IMR-90 (cell line): ENCODE results near the gene UTP14C. TPM values are rescaled to one million over a fixed set of nuclear protein-coding genes. Genes with fewer than 3 reads are reported as not detected.

Source experiments
- ATAC-seq: fragments of 200-7000 bp; cut with Tn5 transposase; 2 replicates; pipeline ENCODE4 v1.9.1; 2020; ENCODE audit warnings: low read depth, mild to moderate bottlenecking, moderate library complexity
- BruUV-seq: library from RNA; stranded (reverse); fragments of 400-500 nt; replicated peaks from 2 replicates; lab custom pipeline; 2021; lab: Mats Ljungman, UMichigan
- CTCF ChIA-PET: fragments of 300-600 bp; formaldehyde crosslinking; extraction: SDS; loops from one replicate; lab custom pipeline; 2021; ENCODE audit warnings: antibody characterized with exemption; lab: Yijun Ruan, JAX
- POLR2A ChIA-PET: fragments of 300-600 bp; sonication (Branson Sonifier 250); formaldehyde crosslinking; loops from one replicate; lab custom pipeline; 2022; ENCODE audit warnings: antibody characterized with exemption; ENCODE audit not compliant: unreplicated experiment; lab: Charles Lee
- DNase-seq: peaks from one replicate; pipeline ENCODE4 v3.0.0; 2013
- H2AFZ ChIP-seq: replicated peaks from 2 replicates; pipeline ENCODE3; 2013; ENCODE audit warnings: low read length, mild to moderate bottlenecking; ENCODE audit not compliant: poor library complexity
- H2AK5ac ChIP-seq: 2 replicates; pipeline ENCODE4 v1.6.1; 2013; ENCODE audit warnings: low read depth, low read length, inconsistent platforms
- H2AK9ac ChIP-seq: replicated peaks from 2 replicates; pipeline ENCODE3; 2013; ENCODE audit warnings: mild to moderate bottlenecking, low read depth, low read length, moderate library complexity; ENCODE audit not compliant: poor library complexity
- H2BK120ac ChIP-seq: 2 replicates; pipeline ENCODE4 v1.6.1; 2013; ENCODE audit warnings: low read depth, low read length, inconsistent platforms
- H2BK15ac ChIP-seq: 3 replicates; pipeline ENCODE4 v1.6.1; 2013; ENCODE audit warnings: low read depth, low read length, inconsistent platforms
- H2BK20ac ChIP-seq: 2 replicates; pipeline ENCODE4 v1.6.1; 2013; ENCODE audit warnings: low read depth, mild to moderate bottlenecking, inconsistent platforms, low read length, moderate library complexity
- H2BK5ac ChIP-seq: 2 replicates; pipeline ENCODE4 v1.6.1; 2013; ENCODE audit warnings: mild to moderate bottlenecking, low read depth, low read length, inconsistent platforms; ENCODE audit not compliant: poor library complexity, severe bottlenecking
- H3K14ac ChIP-seq: replicated peaks from 2 replicates; pipeline ENCODE4 v1.6.1; 2013; ENCODE audit warnings: low read depth, low read length, inconsistent platforms
- H3K18ac ChIP-seq: 2 replicates; pipeline ENCODE4 v1.6.1; 2013; ENCODE audit warnings: low read depth, low read length, control low read depth
- H3K23ac ChIP-seq: 2 replicates; pipeline ENCODE4 v1.6.1; 2013; ENCODE audit warnings: low read depth, low read length, inconsistent platforms
- H3K27ac ChIP-seq: 2 replicates; pipeline ENCODE4 v1.5.1; 2013; ENCODE audit warnings: mild to moderate bottlenecking, control low read depth, low read length; ENCODE audit not compliant: insufficient read depth
- H3K27me3 ChIP-seq: 2 replicates; pipeline ENCODE4 v1.6.1; 2013; ENCODE audit warnings: low read length; ENCODE audit not compliant: control insufficient read depth, insufficient read depth
- H3K36me3 ChIP-seq: 2 replicates; pipeline ENCODE4 v1.6.1; 2013; ENCODE audit warnings: low read length, mixed read lengths; ENCODE audit not compliant: control insufficient read depth, insufficient read depth
- H3K4ac ChIP-seq: 2 replicates; pipeline ENCODE4 v1.6.1; 2013; ENCODE audit warnings: low read depth, low read length, inconsistent platforms
- H3K4me1 ChIP-seq: 2 replicates; pipeline ENCODE4 v1.6.1; 2013; ENCODE audit warnings: low read length, mixed read lengths; ENCODE audit not compliant: control insufficient read depth, insufficient read depth
- H3K4me2 ChIP-seq: 2 replicates; pipeline ENCODE4 v1.6.1; 2013; ENCODE audit warnings: low read depth, mild to moderate bottlenecking, control low read depth, low read length, moderate library complexity
- H3K4me3 ChIP-seq: 2 replicates; pipeline ENCODE4 v1.5.1; 2013; ENCODE audit warnings: low read depth, mild to moderate bottlenecking, control low read depth, low read length, moderate library complexity; ENCODE audit not compliant: insufficient read depth
- H3K56ac ChIP-seq: 2 replicates; pipeline ENCODE4 v1.6.1; 2013; ENCODE audit warnings: low read length, inconsistent platforms; ENCODE audit not compliant: insufficient read depth; ENCODE audit errors: extremely low read depth
- H3K79me1 ChIP-seq, 2 experiments: 2 replicates each; pipeline ENCODE4 v1.6.1; 2013; ENCODE audit warnings: low read length in 2 of 2, inconsistent platforms in 1 of 2, low read depth in 1 of 2
- H3K9ac ChIP-seq: 2 replicates; pipeline ENCODE4 v1.6.1; 2013; ENCODE audit warnings: low read depth, low read length, control low read depth
- H3K9me1 ChIP-seq: 2 replicates; pipeline ENCODE4 v1.6.1; 2013; ENCODE audit warnings: low read length, inconsistent platforms; ENCODE audit not compliant: insufficient read depth
- H3K9me3 ChIP-seq: 2 replicates; pipeline ENCODE4 v1.6.1; 2013; ENCODE audit warnings: low read length; ENCODE audit not compliant: control insufficient read depth, insufficient read depth
- H4K20me1 ChIP-seq: 2 replicates; pipeline ENCODE4 v1.6.1; 2013; ENCODE audit warnings: low read length, inconsistent platforms; ENCODE audit not compliant: insufficient read depth
- H4K5ac ChIP-seq: 2 replicates; pipeline ENCODE4 v1.6.1; 2013; ENCODE audit warnings: mild to moderate bottlenecking, low read depth, low read length, control low read depth
- H4K8ac ChIP-seq, 2 experiments: 2 replicates each; pipeline ENCODE4 v1.6.1; 2013; ENCODE audit warnings: low read depth in 2 of 2, low read length in 2 of 2, control low read depth in 1 of 2, inconsistent platforms in 1 of 2
- H4K91ac ChIP-seq: 2 replicates; pipeline ENCODE4 v1.6.1; 2013; ENCODE audit warnings: low read depth, low read length, inconsistent platforms; ENCODE audit not compliant: insufficient read depth
- CEBPB ChIP-seq: IDR thresholded peaks from 2 replicates; pipeline ENCODE4 v1.6.1; 2012; ENCODE audit warnings: low read depth, low read length, improper control_type of control experiment
- CTCF ChIP-seq: conservative IDR thresholded peaks from 2 replicates; pipeline ENCODE4 v1.5.1; 2012; ENCODE audit warnings: mild to moderate bottlenecking, low read depth, low read length, improper control_type of control experiment
- FOS ChIP-seq: fragments of 150-350 bp; IDR thresholded peaks from 2 replicates; pipeline ENCODE4 v1.6.1; 2016; ENCODE audit warnings: low read depth, low read length
- MAZ ChIP-seq: IDR thresholded peaks from 2 replicates; pipeline ENCODE4 v1.6.1; 2012; ENCODE audit warnings: low read depth, mild to moderate bottlenecking, low read length, improper control_type of control experiment, moderate library complexity, borderline replicate concordance
- POLR2A ChIP-seq: IDR thresholded peaks from 2 replicates; pipeline ENCODE4 v1.6.1; 2012; ENCODE audit warnings: mild to moderate bottlenecking, low read depth, low read length
- RAD21 ChIP-seq: IDR thresholded peaks from 2 replicates; pipeline ENCODE4 v1.6.1; 2012; ENCODE audit warnings: low read length, improper control_type of control experiment
- RCOR1 ChIP-seq: IDR thresholded peaks from 2 replicates; pipeline ENCODE4 v1.6.1; 2012; ENCODE audit warnings: mild to moderate bottlenecking, low read length, improper control_type of control experiment; ENCODE audit not compliant: insufficient replicate concordance
- USF2 ChIP-seq: fragments of 150-350 bp; IDR thresholded peaks from 2 replicates; pipeline ENCODE4 v1.6.1; 2017; ENCODE audit warnings: mild to moderate bottlenecking, antibody characterized with exemption, low read length, low read depth
- WGBS, 2 experiments: methylation state at CpG; one replicate each; pipeline versions ENCODE4 v1.1.5 to v1.1.7; 2013; ENCODE audit warnings: missing lambda C conversion rate in 2 of 2; ENCODE audit not compliant: insufficient read length in 1 of 2; ENCODE audit errors: extremely low coverage in 2 of 2; 5-methylcytosine and 5-hydroxymethylcytosine counted together
- dilution Hi-C: fragments of 300-500 bp; cut with HindIII; formaldehyde crosslinking; loops from one replicate; pipeline ENCODE4 v1.14.3; 2018; ENCODE audit warnings: low sequenced_read_pairs; ENCODE audit not compliant: unreplicated experiment
- in situ Hi-C: fragments of 300-500 bp; cut with MboI; formaldehyde crosslinking; loops from 3 replicates; pipeline ENCODE4 v1.14.3; 2019; ENCODE audit warnings: low sequenced_read_pairs, inconsistent platforms, mixed read lengths
- intact Hi-C: fragments of 100-400 bp; cut with micrococcal nuclease; formaldehyde crosslinking; loops from 2 replicates; pipeline ENCODE4 v1.10.0; 2022
- polyA plus RNA-seq, 3 experiments: library from polyadenylated mRNA; depleted of rRNA; stranded (reverse); fragments of >200 nt; gene quantifications; 2 replicates each; pipeline ENCODE4 v1.2.3, GENCODE V29; 2012; ENCODE audit warnings: low replicate concordance in 1 of 3
- total RNA-seq: library from RNA; depleted of rRNA; stranded (reverse); fragments of >200 nt; gene quantifications from 2 replicates; pipeline ENCODE4 v1.2.3, GENCODE V29; 2012

UTP14C gene
- total and polyA plus RNA-seq, 2 of the 4 experiments (the other 2 are of a cell fraction) = 8.2 to 12.5 TPM

- WGBS, 2 experiments = 41% methylated on average over 5 of the region's 8 CpGs; no CpG with 5 or more reads in 1 of the 2 experiments
- Histone ChIP-seq H3K9me3 (no peaks in the 10 kb centered on the region), H3K36me3 (no peaks in the 10 kb centered on the region), H3K27ac (no peak overlapping the region), H3K4me1 (peaks cover 12% of the 10 kb centered on the region), H3K9me1 (no peaks in the 10 kb centered on the region), H2AFZ (no peak overlapping the region), H2AK9ac (no peak overlapping the region), H3K9ac (no peak overlapping the region), H3K14ac (no peak overlapping the region), H2BK5ac (no peak overlapping the region), H3K18ac (no peak overlapping the region), H3K23ac (0 out of 2 replicates have a peak overlapping the region, but pooled peaks have one; percentile 46), H2BK15ac (no peak overlapping the region), H2BK120ac (no peak overlapping the region), H3K56ac (no peak overlapping the region), H4K91ac (no peak overlapping the region), H4K20me1 (peaks cover 5% of the 10 kb centered on the region; the same call in 1 of the 2 replicates), H2AK5ac (no peak overlapping the region), H3K27me3 (peaks cover 48% of the 10 kb centered on the region), H3K4me3 (no peak overlapping the region), H3K4ac (no peak overlapping the region), H2BK20ac (no peak overlapping the region), H3K4me2 (no peak overlapping the region), H4K5ac (no peak overlapping the region), H3K79me1 (no peaks in the 10 kb centered on the region), H4K8ac (no peak overlapping the region)
- ChIA-PET POLR2A (no interaction called here), CTCF (no interaction called here)
- dilution Hi-C loops = no loop called here
- BruUV-seq = no TSS peak
- in situ Hi-C loops = no loop called here
- TF ChIP-seq CTCF (no peak), CEBPB (no peak), USF2 (no peak), RAD21 (no peak), FOS (no peak), POLR2A (no peak), MAZ (no peak), RCOR1 (no peak)
- DNase-seq (no peak), ATAC-seq (no peak)
- intact Hi-C loops = no loop called here
These were observed 26.7 kb upstream of the UTP14C start for GRCh38 chr13:51997641-51998330.
